Measurements from ENCODE around the gene ANXA10.

GRCh38 chr4:168167714-168168284 is 75.5 kb downstream of the ANXA10 start:
- TF ChIP-seq POLR2AphosphoS5 (IDR thresholded peaks at IDR 0.05; ENCODE audit: low read depth, low read length) (no peak), CTCF (IDR thresholded peaks at IDR 0.05) (no peak)
